Activated CD4-positive, alpha-beta T cell treated with anti-CD3 and anti-CD28 coated beads, Interleukin-2, amount 10 ng/mL, durations not matched to agents 7 days and 5 days (primary cell): ENCODE measurements around the gene F10. TPM values are rescaled to one million over a fixed set of nuclear protein-coding genes. Genes with fewer than 3 reads are reported as not detected.
A peak's percentile ranks its signal among the peaks of the same experiment; 100 is the strongest.

Source experiments
- CTCF ChIA-PET: fragments of 350-600 bp; sonication (Branson Sonifier 250); formaldehyde crosslinking; loops from one replicate; lab custom pipeline; 2021; ENCODE audit warnings: antibody characterized with exemption; lab: Charles Lee
- POLR2A ChIA-PET: fragments of 350-600 bp; sonication (Branson Sonifier 250); formaldehyde crosslinking; loops from one replicate; lab custom pipeline; 2021; ENCODE audit warnings: antibody characterized with exemption; lab: Charles Lee
- DNase-seq: peaks from one replicate; pipeline ENCODE4 v3.0.0-alpha.2; 2020
- H3K27ac Mint-ChIP-seq: one replicate; pipeline ENCODE4 v1.8.0; 2021; ENCODE audit warnings: mild to moderate bottlenecking, moderate library complexity, mixed read lengths
- H3K27me3 Mint-ChIP-seq: one replicate; pipeline ENCODE4 v1.8.0; 2021; ENCODE audit warnings: mixed read lengths
- H3K36me3 Mint-ChIP-seq: one replicate; pipeline ENCODE4 v1.8.0; 2021; ENCODE audit warnings: low read depth, mixed read lengths
- H3K4me1 Mint-ChIP-seq: one replicate; pipeline ENCODE4 v1.8.0; 2021; ENCODE audit warnings: mixed read lengths
- H3K4me3 Mint-ChIP-seq: one replicate; pipeline ENCODE4 v1.8.0; 2021; ENCODE audit warnings: mild to moderate bottlenecking, moderate library complexity, mixed read lengths
- H3K9me3 Mint-ChIP-seq: one replicate; pipeline ENCODE4 v1.8.0; 2021; ENCODE audit warnings: mixed read lengths
- total RNA-seq, 2 experiments: library from RNA; stranded (reverse); gene quantifications; one replicate each; pipeline ENCODE4 v1.2.3, GENCODE V29; 2021

The F10 gene
- total RNA-seq, 2 experiments from 2014 or later = not detected

DNA sequence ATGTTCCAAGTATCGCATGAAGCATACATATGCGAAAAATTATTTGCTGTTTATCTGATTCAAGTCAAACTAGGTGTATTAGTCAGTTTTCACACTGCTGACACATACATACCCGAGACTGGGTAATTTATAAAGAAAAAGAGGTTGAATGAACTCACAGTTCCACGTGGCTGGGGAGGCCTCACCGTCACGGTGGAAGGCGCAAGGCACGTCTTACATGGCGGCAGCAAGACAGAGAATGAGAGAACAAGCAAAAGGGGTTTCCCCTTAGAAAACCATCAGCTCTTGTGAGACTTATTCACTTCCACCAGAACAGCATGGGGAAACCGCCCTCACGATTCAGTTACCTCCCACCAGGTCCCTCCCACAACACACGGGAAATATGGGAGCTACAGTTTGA lies 22.9 kb downstream of the F10 start:
- peaks cover 2% of the 10 kb centered on the region for H3K9me3 Mint-ChIP-seq
- no peak overlapping the region for H3K4me3 Mint-ChIP-seq
- no peak for DNase-seq
- ChIA-PET CTCF (interaction anchor here (0.6 to 1.1 kb wide), 2 partner anchors 14 to 239 kb away, joined by 3 read pairs; no protein-coding TSS in a partner anchor), POLR2A (no interaction called here)
- H3K36me3 Mint-ChIP-seq = no peaks in the 10 kb centered on the region
- no peaks in the 10 kb centered on the region for H3K27me3 Mint-ChIP-seq
- H3K4me1 Mint-ChIP-seq = no peaks in the 10 kb centered on the region
- H3K27ac Mint-ChIP-seq = no peak overlapping the region

DNA sequence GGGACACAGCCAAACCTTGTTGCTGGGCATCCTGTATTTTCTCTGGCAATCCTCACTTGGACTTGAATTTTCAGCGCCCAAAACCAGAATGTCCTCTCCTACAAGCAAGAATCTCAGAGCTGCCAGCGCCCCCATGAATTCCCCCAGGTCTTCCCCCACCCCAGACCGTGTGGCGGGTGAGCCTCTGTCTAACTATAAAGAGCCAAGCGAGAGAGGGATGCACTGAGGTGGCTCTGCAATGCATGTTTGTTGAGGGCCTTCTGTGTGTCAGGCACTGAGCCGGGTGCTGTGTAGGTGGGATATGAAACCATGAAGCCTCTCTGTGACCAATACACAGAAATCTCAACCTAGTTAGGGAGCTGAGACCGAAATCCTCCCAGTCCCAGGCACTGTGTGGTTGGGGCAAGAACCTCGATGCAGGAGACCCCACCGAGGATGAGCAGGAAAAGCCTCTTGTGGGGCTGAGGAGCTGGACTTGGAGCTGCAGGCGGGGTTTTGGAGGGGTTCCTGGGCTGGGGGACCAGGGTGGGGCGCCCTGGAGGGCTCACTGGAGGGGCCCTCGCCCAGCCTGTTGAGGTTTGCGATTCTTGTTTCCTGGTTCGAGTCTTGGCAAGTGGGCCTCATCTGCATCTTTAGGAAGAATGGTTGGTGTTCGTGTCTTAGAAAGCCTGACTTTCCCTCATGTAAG lies 23.5 kb downstream of the F10 start:
- H3K27me3 Mint-ChIP-seq = peaks cover under 1% of the 10 kb centered on the region
- no peak overlapping the region for H3K4me3 Mint-ChIP-seq
- CTCF ChIA-PET = interaction anchor here (1.1 kb wide), 1 partner anchor 15 kb away, joined by 3 read pairs; no protein-coding TSS in a partner anchor
- no peak overlapping the region for H3K27ac Mint-ChIP-seq
- H3K4me1 Mint-ChIP-seq = peaks cover under 1% of the 10 kb centered on the region
- DNase-seq = no peak
- POLR2A ChIA-PET = no interaction called here
- peaks cover 2% of the 10 kb centered on the region for H3K9me3 Mint-ChIP-seq
- H3K36me3 Mint-ChIP-seq = no peaks in the 10 kb centered on the region

DNA sequence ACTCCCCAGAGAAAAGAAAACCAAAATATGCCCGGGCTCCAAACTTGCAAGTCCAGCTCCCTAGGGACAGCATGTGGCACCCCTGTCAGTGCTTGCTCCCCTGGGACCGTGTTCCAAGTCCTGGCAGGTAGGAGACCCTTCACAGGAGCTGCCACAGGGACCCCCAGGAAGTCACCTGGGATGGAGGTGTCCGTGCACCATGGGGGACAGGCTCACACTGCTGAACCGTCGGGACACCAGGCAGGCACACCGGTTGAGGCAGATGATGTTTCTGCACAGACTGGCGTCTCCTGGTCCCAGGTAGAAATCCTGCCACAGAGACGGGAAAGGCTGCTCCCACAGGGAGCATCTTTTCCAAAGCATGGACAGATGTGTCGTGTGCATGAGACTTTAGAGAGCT lies 24.2 kb downstream of the F10 start:
- H3K4me3 Mint-ChIP-seq = no peak overlapping the region
- H3K27me3 Mint-ChIP-seq = peaks cover 3% of the 10 kb centered on the region
- ChIA-PET CTCF (no interaction called here), POLR2A (no interaction called here)
- H3K36me3 Mint-ChIP-seq = no peaks in the 10 kb centered on the region
- DNase-seq = no peak
- no peak overlapping the region for H3K27ac Mint-ChIP-seq
- H3K9me3 Mint-ChIP-seq = peaks cover 2% of the 10 kb centered on the region
- H3K4me1 Mint-ChIP-seq = peaks cover 2% of the 10 kb centered on the region

DNA sequence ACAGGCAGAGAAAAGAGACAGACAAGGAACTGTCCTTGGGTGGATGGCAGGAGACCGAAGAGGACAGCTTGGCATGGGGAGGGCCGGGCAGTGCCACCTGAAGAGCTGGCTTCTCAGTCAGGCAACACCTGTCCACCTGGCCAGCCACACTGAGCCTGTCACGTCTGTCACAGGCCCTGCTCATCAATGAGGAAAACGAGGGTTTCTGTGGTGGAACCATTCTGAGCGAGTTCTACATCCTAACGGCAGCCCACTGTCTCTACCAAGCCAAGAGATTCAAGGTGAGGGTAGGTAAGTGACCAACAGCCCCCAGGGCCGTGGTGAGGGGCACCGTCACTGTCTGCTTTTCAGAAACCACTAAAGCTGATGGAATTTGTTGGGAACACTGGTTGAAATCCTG lies 24.6 kb downstream of the F10 start:
- ChIA-PET POLR2A (no interaction called here), CTCF (interaction anchor here (0.6 kb wide), 1 partner anchor 362 kb away, joined by 4 read pairs; no protein-coding TSS in a partner anchor)
- Mint-ChIP-seq H3K27ac (no peak overlapping the region), H3K4me1 (peaks cover 4% of the 10 kb centered on the region), H3K4me3 (no peak overlapping the region), H3K27me3 (peaks cover 4% of the 10 kb centered on the region), H3K36me3 (no peaks in the 10 kb centered on the region), H3K9me3 (peaks cover 2% of the 10 kb centered on the region)
- DNase-seq = no peak

DNA sequence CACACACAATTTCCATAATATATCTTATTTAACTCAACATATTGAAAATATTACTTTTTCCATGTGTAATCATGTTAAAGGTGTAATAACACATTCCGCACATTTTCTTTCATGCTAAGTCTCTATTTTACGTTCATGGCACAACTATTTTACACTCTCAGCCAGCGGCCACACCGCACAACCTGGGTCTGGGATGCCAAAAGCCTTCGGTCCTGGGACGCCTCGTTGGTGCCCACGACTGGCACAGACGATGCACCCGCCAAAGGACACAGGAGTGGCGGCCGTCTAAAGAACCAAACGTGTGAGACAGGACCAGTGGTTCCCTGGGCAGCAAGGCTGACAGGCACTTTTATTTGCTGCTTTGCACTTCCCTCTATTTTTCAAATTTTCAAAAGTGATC lies 25.8 kb downstream of the F10 start:
- H3K27ac Mint-ChIP-seq = no peak overlapping the region
- H3K9me3 Mint-ChIP-seq = peaks cover 2% of the 10 kb centered on the region
- H3K27me3 Mint-ChIP-seq = peaks cover 12% of the 10 kb centered on the region
- peaks cover 5% of the 10 kb centered on the region for H3K36me3 Mint-ChIP-seq
- ChIA-PET POLR2A (no interaction called here), CTCF (no interaction called here)
- no peak overlapping the region for H3K4me3 Mint-ChIP-seq
- peaks cover 14% of the 10 kb centered on the region for H3K4me1 Mint-ChIP-seq
- no peak for DNase-seq

DNA sequence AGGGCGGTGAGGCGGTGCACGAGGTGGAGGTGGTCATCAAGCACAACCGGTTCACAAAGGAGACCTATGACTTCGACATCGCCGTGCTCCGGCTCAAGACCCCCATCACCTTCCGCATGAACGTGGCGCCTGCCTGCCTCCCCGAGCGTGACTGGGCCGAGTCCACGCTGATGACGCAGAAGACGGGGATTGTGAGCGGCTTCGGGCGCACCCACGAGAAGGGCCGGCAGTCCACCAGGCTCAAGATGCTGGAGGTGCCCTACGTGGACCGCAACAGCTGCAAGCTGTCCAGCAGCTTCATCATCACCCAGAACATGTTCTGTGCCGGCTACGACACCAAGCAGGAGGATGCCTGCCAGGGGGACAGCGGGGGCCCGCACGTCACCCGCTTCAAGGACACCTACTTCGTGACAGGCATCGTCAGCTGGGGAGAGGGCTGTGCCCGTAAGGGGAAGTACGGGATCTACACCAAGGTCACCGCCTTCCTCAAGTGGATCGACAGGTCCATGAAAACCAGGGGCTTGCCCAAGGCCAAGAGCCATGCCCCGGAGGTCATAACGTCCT lies 26.4 kb downstream of the F10 start:
- H3K4me3 Mint-ChIP-seq = no peak overlapping the region
- peaks cover 5% of the 10 kb centered on the region for H3K36me3 Mint-ChIP-seq
- H3K9me3 Mint-ChIP-seq = peaks cover 2% of the 10 kb centered on the region
- H3K4me1 Mint-ChIP-seq = peaks cover 18% of the 10 kb centered on the region
- ChIA-PET CTCF (no interaction called here), POLR2A (no interaction called here)
- no peak overlapping the region for H3K27ac Mint-ChIP-seq
- DNase-seq = no peak
- peaks cover 12% of the 10 kb centered on the region for H3K27me3 Mint-ChIP-seq

DNA sequence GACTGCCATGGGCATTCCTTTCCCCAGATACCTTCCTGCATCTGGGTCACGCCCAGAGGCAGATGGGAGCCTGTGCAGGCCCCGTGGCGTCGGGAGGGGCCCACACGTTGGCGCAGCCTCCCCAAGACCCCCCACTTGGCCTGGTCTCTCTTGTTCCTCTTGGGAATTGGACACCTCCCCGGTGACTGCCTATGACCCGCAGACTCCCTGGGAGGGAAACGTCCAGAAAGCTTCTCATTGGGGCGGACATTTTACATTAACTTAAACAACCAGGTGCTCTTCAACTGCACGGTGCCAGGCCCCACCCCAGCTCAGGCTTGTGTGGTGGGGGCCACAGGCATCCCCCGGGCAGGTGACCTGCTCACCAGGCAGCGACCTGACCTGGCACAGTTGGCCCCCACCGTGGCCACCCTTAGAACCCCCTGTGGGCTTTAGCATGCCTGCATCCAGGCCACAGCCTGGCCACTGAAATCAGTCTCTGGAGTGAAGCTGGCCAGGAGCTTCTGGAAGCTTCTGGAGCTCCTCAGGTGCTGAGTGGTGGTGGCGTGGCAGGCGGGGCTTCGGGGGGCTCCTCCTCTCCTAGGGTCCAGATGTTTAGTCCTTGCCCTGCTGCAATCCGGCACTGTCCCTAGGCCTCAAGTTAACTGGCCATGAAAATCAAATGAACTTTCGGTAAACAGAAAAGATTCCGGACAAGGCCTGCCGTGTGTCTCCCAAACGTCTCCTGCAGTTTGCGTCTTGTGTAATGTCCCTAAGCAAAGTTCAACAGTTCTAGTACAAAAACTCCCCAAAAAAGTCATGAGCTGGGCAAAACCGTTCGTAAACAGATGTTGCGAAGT lies 27.3 kb downstream of the F10 start:
- H3K9me3 Mint-ChIP-seq = peaks cover 3% of the 10 kb centered on the region
- ChIA-PET POLR2A (no interaction called here), CTCF (no interaction called here)
- peaks cover 5% of the 10 kb centered on the region for H3K36me3 Mint-ChIP-seq
- no peak overlapping the region for H3K27ac Mint-ChIP-seq
- peaks cover 21% of the 10 kb centered on the region for H3K4me1 Mint-ChIP-seq
- H3K4me3 Mint-ChIP-seq = no peak overlapping the region
- H3K27me3 Mint-ChIP-seq = peaks cover 13% of the 10 kb centered on the region
- DNase-seq = no peak

DNA sequence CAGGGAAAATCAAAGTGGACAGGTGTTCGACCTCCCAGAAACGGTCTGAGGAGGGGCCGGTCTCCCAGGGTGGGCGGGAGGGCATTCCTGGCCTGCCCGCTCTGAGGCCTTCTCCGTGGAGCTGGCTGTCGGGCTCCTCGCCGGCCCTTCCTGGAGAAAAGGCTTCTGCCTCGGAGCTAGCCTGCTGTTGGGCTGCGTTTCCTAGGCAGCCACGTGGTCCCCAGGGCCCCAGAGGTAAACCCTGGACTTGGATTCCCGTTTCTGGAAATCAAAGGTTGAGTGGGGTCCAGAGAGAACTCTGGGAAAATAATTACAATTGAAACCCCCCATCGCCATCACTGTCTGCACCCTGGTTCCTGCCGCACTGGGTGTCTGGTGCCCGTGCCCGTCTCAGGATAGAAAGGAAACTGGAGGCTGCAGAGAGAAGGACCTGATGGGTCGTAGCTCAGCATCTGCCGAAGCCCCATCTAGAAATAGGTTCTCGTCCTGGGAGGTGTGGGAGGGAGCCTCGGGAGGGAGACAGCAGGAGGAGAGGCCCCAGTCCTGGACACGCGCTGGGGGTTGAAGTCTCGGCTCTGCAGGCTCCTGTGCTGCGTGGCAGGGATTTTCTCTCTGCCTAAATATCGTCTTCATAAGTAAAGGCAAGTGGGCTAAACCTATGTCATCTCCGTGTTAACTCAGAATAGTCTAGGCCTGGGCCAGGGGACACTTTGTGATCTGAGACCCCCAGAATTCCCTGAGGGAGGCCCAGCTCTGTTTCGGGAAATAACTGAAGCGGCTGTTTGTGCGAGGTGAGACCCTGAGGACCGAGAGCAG lies 28.2 kb downstream of the F10 start:
- Mint-ChIP-seq H3K27ac (no peak overlapping the region), H3K4me3 (no peak overlapping the region), H3K27me3 (peaks cover 15% of the 10 kb centered on the region), H3K36me3 (peaks cover 10% of the 10 kb centered on the region), H3K4me1 (peaks cover 22% of the 10 kb centered on the region), H3K9me3 (peaks cover 12% of the 10 kb centered on the region)
- CTCF ChIA-PET = no interaction called here
- POLR2A ChIA-PET = no interaction called here
- no peak for DNase-seq

DNA sequence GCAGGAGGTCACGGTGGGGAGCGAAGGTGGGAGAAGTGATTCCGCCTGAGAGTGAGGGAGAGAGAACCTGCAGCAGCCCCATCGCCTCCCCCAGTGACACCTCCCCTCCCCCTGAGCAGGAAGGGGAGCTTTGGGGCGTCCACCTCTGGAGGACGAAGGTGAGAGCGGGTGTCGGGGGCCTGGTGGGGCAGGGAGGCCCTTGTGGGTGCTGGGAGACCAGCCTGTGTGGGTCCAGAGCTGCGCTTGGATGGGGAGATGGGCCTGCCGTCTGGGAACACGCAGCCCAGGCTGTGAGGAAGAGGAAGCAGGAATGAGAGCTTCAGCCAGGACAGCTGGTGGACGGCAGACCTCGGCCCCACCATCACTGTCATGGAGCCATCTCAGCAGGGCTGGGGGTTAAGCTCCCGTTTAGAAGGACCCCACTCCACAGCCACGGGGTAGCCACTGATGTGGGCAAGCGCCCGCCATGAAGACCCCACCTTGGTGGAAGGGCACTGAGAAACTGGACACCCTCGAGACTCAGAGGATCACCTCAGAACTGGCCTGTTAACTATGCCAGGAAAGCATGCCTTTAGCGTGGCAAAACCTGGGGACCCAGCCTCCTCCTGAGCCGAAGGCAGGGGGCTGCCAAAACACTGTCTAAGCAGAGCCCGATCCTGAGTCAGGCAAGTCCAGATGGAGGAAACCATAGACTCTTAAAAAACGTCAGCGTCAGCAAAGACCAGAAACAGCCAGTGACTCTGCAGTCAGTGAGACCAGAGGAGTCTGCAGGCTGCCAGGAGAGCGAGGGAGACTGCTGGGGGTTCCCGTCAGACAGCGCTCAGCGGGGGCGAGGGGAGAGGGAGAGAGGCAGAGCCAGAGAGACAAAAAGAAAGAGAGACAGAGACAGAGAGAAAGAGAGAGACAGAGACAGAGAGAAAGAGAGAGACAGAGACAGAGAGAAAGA lies 29.4 kb downstream of the F10 start:
- H3K9me3 Mint-ChIP-seq = peaks cover 17% of the 10 kb centered on the region
- CTCF ChIA-PET = no interaction called here
- peak overlapping the region; percentile 61 for H3K4me3 Mint-ChIP-seq
- peaks cover 22% of the 10 kb centered on the region for H3K4me1 Mint-ChIP-seq
- POLR2A ChIA-PET = no interaction called here
- DNase-seq = no peak
- peaks cover 17% of the 10 kb centered on the region for H3K27me3 Mint-ChIP-seq
- H3K36me3 Mint-ChIP-seq = peaks cover 12% of the 10 kb centered on the region
- peak overlapping the region; percentile 71 for H3K27ac Mint-ChIP-seq

DNA sequence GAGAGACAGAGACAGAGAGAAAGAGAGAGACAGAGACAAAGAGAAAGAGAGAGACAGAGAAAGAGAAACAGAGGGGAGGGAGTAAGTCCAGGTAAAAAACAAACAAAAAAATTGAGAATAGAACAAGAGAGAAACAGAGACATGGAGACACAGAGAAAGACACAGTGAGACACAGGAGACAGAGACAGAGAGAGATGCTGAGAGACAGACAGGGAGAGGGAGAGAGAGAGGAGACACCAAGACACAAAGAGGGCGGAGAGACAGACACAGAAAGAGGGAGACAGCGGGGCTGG lies 30.0 kb downstream of the F10 start:
- CTCF ChIA-PET = no interaction called here
- Mint-ChIP-seq H3K4me3 (peak overlapping the region; percentile 61), H3K27me3 (peaks cover 23% of the 10 kb centered on the region), H3K27ac (peak overlapping the region; percentile 71), H3K4me1 (peaks cover 22% of the 10 kb centered on the region), H3K9me3 (peaks cover 20% of the 10 kb centered on the region), H3K36me3 (peaks cover 12% of the 10 kb centered on the region)
- POLR2A ChIA-PET = no interaction called here
- no peak for DNase-seq

DNA sequence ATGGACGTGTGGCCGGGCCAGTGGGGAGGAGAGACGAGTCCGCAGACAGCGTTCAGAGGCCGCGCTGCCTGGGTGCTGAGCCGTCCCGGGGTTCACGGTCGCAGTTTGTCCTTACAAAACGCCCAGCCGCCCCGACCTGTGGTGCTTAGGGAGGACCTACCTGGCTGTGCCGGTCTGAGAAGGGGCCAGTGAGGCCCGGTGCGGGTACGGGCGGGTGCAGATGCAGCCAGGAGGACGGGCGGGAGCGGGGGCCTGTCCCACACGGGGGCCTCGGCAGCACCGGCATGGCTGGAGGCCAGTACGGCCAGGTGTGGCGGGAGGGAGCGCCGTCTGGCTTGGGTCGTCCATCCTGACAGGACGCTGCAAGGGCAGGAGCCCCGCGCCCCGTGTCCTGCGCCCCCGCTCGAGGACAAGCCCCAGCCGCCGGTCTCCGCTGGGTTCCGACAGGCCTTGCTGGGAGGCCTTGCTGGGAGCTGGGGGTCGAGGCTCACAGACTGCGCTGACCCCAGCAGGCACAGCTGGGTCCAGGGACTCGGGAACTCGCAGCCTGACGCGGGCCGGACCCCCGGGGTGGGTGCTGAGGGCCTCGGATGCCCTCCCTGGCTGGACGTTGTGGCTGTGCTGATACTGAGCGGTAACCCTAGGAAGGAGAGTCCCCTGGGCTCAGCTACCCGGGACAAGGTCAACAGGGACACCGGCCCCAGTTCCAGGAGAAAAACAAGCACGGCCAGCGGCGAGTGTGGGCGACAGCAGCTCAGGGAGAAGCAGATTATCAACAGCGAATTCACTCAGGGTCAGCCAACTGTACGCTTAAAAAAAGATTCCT lies 30.6 kb downstream of the F10 start:
- Mint-ChIP-seq H3K9me3 (peaks cover 20% of the 10 kb centered on the region), H3K4me1 (peaks cover 22% of the 10 kb centered on the region), H3K27me3 (peaks cover 23% of the 10 kb centered on the region), H3K4me3 (peak overlapping the region; percentile 62), H3K36me3 (peaks cover 12% of the 10 kb centered on the region), H3K27ac (peak overlapping the region; percentile 71)
- ChIA-PET POLR2A (no interaction called here), CTCF (no interaction called here)
- no peak for DNase-seq
